Measurements from ENCODE around the gene ACO2. TPM values are rescaled to one million over a fixed set of nuclear protein-coding genes. Genes with fewer than 3 reads are reported as not detected.

ACO2 gene
- total RNA-seq, 1 donor from 2014 or later, result 67.2 TPM

GRCh38 chr22:41444360-41445128 lies 24.4 kb upstream of the ACO2 start:
- peak overlapping the region; percentile 92 for H3K27ac Mint-ChIP-seq (ENCODE audit: unreplicated experiment)
- H4K20me1 ChIP-seq (ENCODE audit: insufficient read depth, low read length), result peaks cover 62% of the 10 kb centered on the region
- H2AFZ ChIP-seq (ENCODE audit: low read depth, low read length), result peak overlapping the region; percentile 75
- peak overlapping the region; percentile 97 for H3K27ac ChIP-seq (ENCODE audit: low read depth, low read length)
- H3K4me3 ChIP-seq (ENCODE audit: insufficient read depth, low read depth, low read length), result peak overlapping the region; percentile 96
- H3K27me3 Mint-ChIP-seq (ENCODE audit: low read depth, unreplicated experiment), result no peaks in the 10 kb centered on the region
- FAIRE-seq (peak; percentile 88), DNase-seq (ENCODE audit: low read depth) (peak; percentile 95)
- H3K4me2 ChIP-seq (ENCODE audit: low read length), result peak overlapping the region; percentile 98
- H3K36me3 ChIP-seq (ENCODE audit: insufficient read depth, low read length), result peaks cover 10% of the 10 kb centered on the region
- H3K36me3 Mint-ChIP-seq (ENCODE audit: low read depth, unreplicated experiment), result peaks cover 9% of the 10 kb centered on the region
- no peaks in the 10 kb centered on the region for H3K9me3 Mint-ChIP-seq (ENCODE audit: unreplicated experiment)
- peaks cover 19% of the 10 kb centered on the region for H3K4me1 Mint-ChIP-seq (ENCODE audit: low read depth, unreplicated experiment)
- peaks cover 11% of the 10 kb centered on the region for H3K4me1 ChIP-seq (ENCODE audit: insufficient read depth, low read length)
- peaks cover 76% of the 10 kb centered on the region for H3K79me2 ChIP-seq (ENCODE audit: insufficient read depth, low read length)
- H3K9me3 ChIP-seq (ENCODE audit: insufficient read depth, low read depth, low read length), result no peaks in the 10 kb centered on the region
- H3K27me3 ChIP-seq (ENCODE audit: insufficient read depth, low read length), result no peaks in the 10 kb centered on the region
- H3K9ac ChIP-seq (ENCODE audit: low read length), result peak overlapping the region; percentile 96
- peak overlapping the region; percentile 98 for H3K4me3 Mint-ChIP-seq (ENCODE audit: unreplicated experiment)
- no peak for TF ChIP-seq EZH2 (IDR thresholded peaks at IDR 0.05; ENCODE audit: insufficient read depth, low read length)
- no peak for TF ChIP-seq CTCF (IDR thresholded peaks at IDR 0.05; ENCODE audit: insufficient read depth, low read depth, low read length)

DNA sequence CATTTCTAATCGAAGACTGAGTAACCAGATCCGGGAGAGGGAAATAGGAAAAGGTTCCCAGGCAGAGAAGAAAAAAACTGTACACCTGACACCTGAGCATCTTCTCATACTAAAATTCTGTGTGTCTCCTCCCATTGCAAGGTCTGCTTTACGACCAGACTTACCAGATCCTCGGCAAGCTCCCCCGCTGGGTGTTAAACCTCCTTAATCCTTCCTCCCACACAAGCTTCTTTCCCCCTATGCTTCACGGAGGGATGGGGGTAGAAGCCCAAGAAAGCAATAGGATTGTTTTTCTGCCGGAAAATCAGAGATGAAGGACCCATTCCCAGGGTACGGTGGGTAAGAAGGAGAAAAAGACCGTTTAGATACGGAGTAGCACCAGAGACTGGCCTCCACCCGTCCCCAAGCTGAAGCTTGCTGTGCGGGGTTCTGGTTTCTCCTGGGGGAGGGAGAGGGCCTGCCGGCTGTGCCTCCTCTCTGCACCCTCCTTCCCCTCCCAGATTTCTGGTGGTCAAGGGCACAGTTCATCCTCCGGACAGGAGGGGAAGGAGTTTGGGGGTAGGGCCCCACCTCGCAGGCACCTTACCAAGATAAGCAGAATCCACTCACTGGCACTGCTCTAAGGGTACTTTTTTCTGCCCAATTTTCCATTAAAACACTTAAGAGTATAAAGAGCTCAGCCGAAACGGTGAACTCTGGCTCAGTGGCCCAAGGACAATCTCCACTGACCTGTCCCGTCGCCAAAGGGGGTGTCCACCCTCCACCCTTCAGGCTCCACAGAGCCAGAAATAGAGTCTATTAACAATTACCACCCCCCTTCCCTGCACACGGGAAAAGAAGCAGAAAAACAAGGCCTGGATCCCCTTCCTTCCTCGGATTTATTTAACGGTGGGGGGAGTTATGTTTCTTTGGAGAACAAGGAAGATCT lies 23.5 kb upstream of the ACO2 start:
- Histone ChIP-seq H3K4me3 (ENCODE audit: insufficient read depth, low read depth, low read length) (peak overlapping the region; percentile 96), H2AFZ (ENCODE audit: low read depth, low read length) (peak overlapping the region; percentile 22)

More for the DNA sequence above, 23.5 kb upstream of the ACO2 start:
- Histone ChIP-seq H3K79me2 (ENCODE audit: insufficient read depth, low read length) (peaks cover 67% of the 10 kb centered on the region), H3K36me3 (ENCODE audit: insufficient read depth, low read length) (peaks cover 6% of the 10 kb centered on the region), H3K4me1 (ENCODE audit: insufficient read depth, low read length) (peaks cover 11% of the 10 kb centered on the region), H3K9ac (ENCODE audit: low read length) (peak overlapping the region; percentile 96), H4K20me1 (ENCODE audit: insufficient read depth, low read length) (peaks cover 53% of the 10 kb centered on the region), H3K9me3 (ENCODE audit: insufficient read depth, low read depth, low read length) (no peaks in the 10 kb centered on the region), H3K4me2 (ENCODE audit: low read length) (peak overlapping the region; percentile 98), H3K27ac (ENCODE audit: low read depth, low read length) (peak overlapping the region; percentile 97), H3K27me3 (ENCODE audit: insufficient read depth, low read length) (no peaks in the 10 kb centered on the region)
- Mint-ChIP-seq H3K9me3 (ENCODE audit: unreplicated experiment) (no peaks in the 10 kb centered on the region), H3K27me3 (ENCODE audit: low read depth, unreplicated experiment) (no peaks in the 10 kb centered on the region), H3K27ac (ENCODE audit: unreplicated experiment) (peak overlapping the region; percentile 92), H3K4me1 (ENCODE audit: low read depth, unreplicated experiment) (peaks cover 16% of the 10 kb centered on the region), H3K36me3 (ENCODE audit: low read depth, unreplicated experiment) (peaks cover 7% of the 10 kb centered on the region), H3K4me3 (ENCODE audit: unreplicated experiment) (peak overlapping the region; percentile 98)
- TF ChIP-seq EZH2 (IDR thresholded peaks at IDR 0.05; ENCODE audit: insufficient read depth, low read length) (no peak), CTCF (IDR thresholded peaks at IDR 0.05; ENCODE audit: insufficient read depth, low read depth, low read length) (no peak)
- DNase-seq (ENCODE audit: low read depth) (no peak), FAIRE-seq (no peak)

Measured in astrocyte (in vitro differentiated cells and primary cell).